ENCODE measurements around the gene AKAP3.
A peak's percentile ranks its signal among the peaks of the same experiment; 100 is the strongest.

Gene AKAP3

GRCh38 chr12:4626543-4626942 is 22.3 kb downstream of the AKAP3 start:
- H3K4me3 ChIP-seq (ENCODE audit: insufficient read length, low read depth) = no peak overlapping the region
- H3K4me1 ChIP-seq (ENCODE audit: insufficient read depth, insufficient read length) = no peaks in the 10 kb centered on the region
- H3K9ac ChIP-seq (ENCODE audit: insufficient read length, low read depth) = no peak overlapping the region
- no peaks in the 10 kb centered on the region for H3K36me3 ChIP-seq (ENCODE audit: insufficient read depth, insufficient read length, low read length)
- H3K27me3 ChIP-seq (ENCODE audit: insufficient read depth, insufficient read length) = no peaks in the 10 kb centered on the region
- TF ChIP-seq SUZ12 (IDR thresholded peaks at IDR 0.05; ENCODE audit: extremely low read depth, insufficient read depth, insufficient read length) (no peak), YY1 (IDR thresholded peaks at IDR 0.05; ENCODE audit: insufficient read depth, insufficient read length) (no peak), ZNF274 (IDR thresholded peaks at IDR 0.05; ENCODE audit: low read depth, low read length) (no peak)
- no peak for DNase-seq (ENCODE audit: low read depth, low spot score)
- peaks cover 31% of the 10 kb centered on the region for H3K9me3 ChIP-seq (ENCODE audit: insufficient read depth, low read length)

GRCh38 chr12:4621511-4621910 is 27.3 kb downstream of the AKAP3 start:
- Histone ChIP-seq H3K9me3 (ENCODE audit: insufficient read depth, low read length) (peaks cover 2% of the 10 kb centered on the region; the same call in 1 of the 2 replicates), H3K27me3 (ENCODE audit: insufficient read depth, insufficient read length) (no peaks in the 10 kb centered on the region), H3K4me1 (ENCODE audit: insufficient read depth, insufficient read length) (no peaks in the 10 kb centered on the region), H3K4me3 (ENCODE audit: insufficient read length, low read depth) (no peak overlapping the region), H3K9ac (ENCODE audit: insufficient read length, low read depth) (no peak overlapping the region), H3K36me3 (ENCODE audit: insufficient read depth, insufficient read length, low read length) (no peaks in the 10 kb centered on the region)
- TF ChIP-seq YY1 (IDR thresholded peaks at IDR 0.05; ENCODE audit: insufficient read depth, insufficient read length) (no peak), SUZ12 (IDR thresholded peaks at IDR 0.05; ENCODE audit: extremely low read depth, insufficient read depth, insufficient read length) (no peak), ZNF274 (IDR thresholded peaks at IDR 0.05; ENCODE audit: low read depth, low read length) (no peak)
- no peak for DNase-seq (ENCODE audit: low read depth, low spot score)

GRCh38 chr12:4615667-4616066 is 33.2 kb downstream of the AKAP3 start:
- Histone ChIP-seq H3K36me3 (ENCODE audit: insufficient read depth, insufficient read length, low read length) (peaks cover 47% of the 10 kb centered on the region), H3K9me3 (ENCODE audit: insufficient read depth, low read length) (no peaks in the 10 kb centered on the region), H3K27me3 (ENCODE audit: insufficient read depth, insufficient read length) (no peaks in the 10 kb centered on the region), H3K4me3 (ENCODE audit: insufficient read length, low read depth) (no peak overlapping the region), H3K4me1 (ENCODE audit: insufficient read depth, insufficient read length) (no peaks in the 10 kb centered on the region), H3K9ac (ENCODE audit: insufficient read length, low read depth) (no peak overlapping the region)
- TF ChIP-seq SUZ12 (IDR thresholded peaks at IDR 0.05; ENCODE audit: extremely low read depth, insufficient read depth, insufficient read length) = no peak
- no peak for TF ChIP-seq ZNF274 (IDR thresholded peaks at IDR 0.05; ENCODE audit: low read depth, low read length)
- no peak for TF ChIP-seq YY1 (IDR thresholded peaks at IDR 0.05; ENCODE audit: insufficient read depth, insufficient read length)
- no peak for DNase-seq (ENCODE audit: low read depth, low spot score)

GRCh38 chr12:4610481-4610880 is 38.4 kb downstream of the AKAP3 start:
- H3K9me3 ChIP-seq (ENCODE audit: insufficient read depth, low read length) = no peaks in the 10 kb centered on the region

GRCh38 chr12:4609071-4609470 is 39.8 kb downstream of the AKAP3 start:
- Histone ChIP-seq H3K36me3 (ENCODE audit: insufficient read depth, insufficient read length, low read length) (peaks cover 41% of the 10 kb centered on the region), H3K4me3 (ENCODE audit: insufficient read length, low read depth) (no peak overlapping the region), H3K4me1 (ENCODE audit: insufficient read depth, insufficient read length) (no peaks in the 10 kb centered on the region), H3K27me3 (ENCODE audit: insufficient read depth, insufficient read length) (no peaks in the 10 kb centered on the region), H3K9ac (ENCODE audit: insufficient read length, low read depth) (no peak overlapping the region), H3K9me3 (ENCODE audit: insufficient read depth, low read length) (no peaks in the 10 kb centered on the region)
- DNase-seq (ENCODE audit: low read depth, low spot score) = no peak
- no peak for TF ChIP-seq ZNF274 (IDR thresholded peaks at IDR 0.05; ENCODE audit: low read depth, low read length)
- no peak for TF ChIP-seq YY1 (IDR thresholded peaks at IDR 0.05; ENCODE audit: insufficient read depth, insufficient read length)
- no peak for TF ChIP-seq SUZ12 (IDR thresholded peaks at IDR 0.05; ENCODE audit: extremely low read depth, insufficient read depth, insufficient read length)

More at GRCh38 chr12:4610481-4610880, 38.4 kb downstream of the AKAP3 start:
- TF ChIP-seq SUZ12 (IDR thresholded peaks at IDR 0.05; ENCODE audit: extremely low read depth, insufficient read depth, insufficient read length) = no peak
- TF ChIP-seq ZNF274 (IDR thresholded peaks at IDR 0.05; ENCODE audit: low read depth, low read length) = no peak
- no peak for TF ChIP-seq YY1 (IDR thresholded peaks at IDR 0.05; ENCODE audit: insufficient read depth, insufficient read length)
- no peaks in the 10 kb centered on the region for H3K27me3 ChIP-seq (ENCODE audit: insufficient read depth, insufficient read length)
- H3K4me3 ChIP-seq (ENCODE audit: insufficient read length, low read depth) = no peak overlapping the region
- H3K9ac ChIP-seq (ENCODE audit: insufficient read length, low read depth) = no peak overlapping the region
- no peaks in the 10 kb centered on the region for H3K4me1 ChIP-seq (ENCODE audit: insufficient read depth, insufficient read length)
- DNase-seq (ENCODE audit: low read depth, low spot score) = no peak
- peaks cover 55% of the 10 kb centered on the region for H3K36me3 ChIP-seq (ENCODE audit: insufficient read depth, insufficient read length, low read length)

- peaks cover 22% of the 10 kb centered on the region for H3K36me3 ChIP-seq (ENCODE audit: insufficient read depth, insufficient read length, low read length)
Measured at GRCh38 chr12:4607056-4607455, 41.8 kb downstream of the AKAP3 start.

GRCh38 chr12:4604684-4605193 is 44.1 kb downstream of the AKAP3 start:
- Histone ChIP-seq H3K9ac (ENCODE audit: insufficient read length, low read depth) (peak overlapping the region; percentile 91), H3K27me3 (ENCODE audit: insufficient read depth, insufficient read length) (no peaks in the 10 kb centered on the region), H3K9me3 (ENCODE audit: insufficient read depth, low read length) (no peaks in the 10 kb centered on the region), H3K4me1 (ENCODE audit: insufficient read depth, insufficient read length) (no peaks in the 10 kb centered on the region), H3K4me3 (ENCODE audit: insufficient read length, low read depth) (peak overlapping the region; percentile 94), H3K36me3 (ENCODE audit: insufficient read depth, insufficient read length, low read length) (peaks cover 6% of the 10 kb centered on the region)
- peak; percentile 95 for DNase-seq (ENCODE audit: low read depth, low spot score)
- TF ChIP-seq YY1 (IDR thresholded peaks at IDR 0.05; ENCODE audit: insufficient read depth, insufficient read length) (no peak), SUZ12 (IDR thresholded peaks at IDR 0.05; ENCODE audit: extremely low read depth, insufficient read depth, insufficient read length) (no peak), ZNF274 (IDR thresholded peaks at IDR 0.05; ENCODE audit: low read depth, low read length) (no peak)

More at GRCh38 chr12:4607056-4607455, 41.8 kb downstream of the AKAP3 start:
- Histone ChIP-seq H3K4me1 (ENCODE audit: insufficient read depth, insufficient read length) (no peaks in the 10 kb centered on the region), H3K27me3 (ENCODE audit: insufficient read depth, insufficient read length) (no peaks in the 10 kb centered on the region), H3K4me3 (ENCODE audit: insufficient read length, low read depth) (no peak overlapping the region), H3K9me3 (ENCODE audit: insufficient read depth, low read length) (no peaks in the 10 kb centered on the region), H3K9ac (ENCODE audit: insufficient read length, low read depth) (no peak overlapping the region)
- DNase-seq (ENCODE audit: low read depth, low spot score) = no peak
- TF ChIP-seq ZNF274 (IDR thresholded peaks at IDR 0.05; ENCODE audit: low read depth, low read length) = no peak
- TF ChIP-seq YY1 (IDR thresholded peaks at IDR 0.05; ENCODE audit: insufficient read depth, insufficient read length) = no peak
- TF ChIP-seq SUZ12 (IDR thresholded peaks at IDR 0.05; ENCODE audit: extremely low read depth, insufficient read depth, insufficient read length) = no peak
